GM18499 (cell line): ENCODE results near the gene PI3.

Experiments used
- ATAC-seq: cut with Tn5 transposase; IDR thresholded peaks from one replicate; pipeline ENCODE4 v1.9.1; 2021; ENCODE audit warnings: moderate number of reproducible peaks; ENCODE audit not compliant: insufficient read depth, unreplicated experiment

Gene PI3

GRCh38 chr20:45183084-45183483 is 8.4 kb downstream of the PI3 start:
- ATAC-seq, result no peak

- no peak for ATAC-seq
Measured at GRCh38 chr20:45187693-45188092, 13.0 kb downstream of the PI3 start.

GRCh38 chr20:45189067-45189609 is 14.4 kb downstream of the PI3 start:
- no peak for ATAC-seq

- no peak for ATAC-seq
Measured at GRCh38 chr20:45189861-45190260, 15.2 kb downstream of the PI3 start.

- ATAC-seq, result no peak
Measured at GRCh38 chr20:45191926-45192325, 17.2 kb downstream of the PI3 start.

- no peak for ATAC-seq
Measured at GRCh38 chr20:45193331-45193730, 18.6 kb downstream of the PI3 start.

GRCh38 chr20:45206725-45207124 is 32.0 kb downstream of the PI3 start, which contains the start of gene SEMG1:
Gene SEMG1, plus strand, starts transcription at chr20:45207033. Its CDS starts 21 bp downstream, at chr20:45207054.
- no peak for ATAC-seq

GRCh38 chr20:45209924-45210323 is 35.2 kb downstream of the PI3 start:
- no peak for ATAC-seq

GRCh38 chr20:45211569-45212474 is 37.1 kb downstream of the PI3 start:
- no peak for ATAC-seq

GRCh38 chr20:45212836-45213235 is 38.1 kb downstream of the PI3 start:
- ATAC-seq, result no peak

GRCh38 chr20:45218124-45218523 is 43.4 kb downstream of the PI3 start:
- ATAC-seq, result no peak

GRCh38 chr20:45218636-45219035 is 43.9 kb downstream of the PI3 start:
- no peak for ATAC-seq

GRCh38 chr20:45221076-45221475 is 46.4 kb downstream of the PI3 start, which contains the start of gene SEMG2:
Gene SEMG2, plus strand, starts transcription at chr20:45221373. Its CDS starts 17 bp downstream, at chr20:45221390.
- ATAC-seq, result no peak

GRCh38 chr20:45223136-45223535 is 48.4 kb downstream of the PI3 start:
- ATAC-seq, result no peak
